ENCODE data around the gene JAK2. TPM values are rescaled to one million over a fixed set of nuclear protein-coding genes. Genes with fewer than 3 reads are reported as not detected.

Gene JAK2
- total RNA-seq, 1 donor from 2014 or later: 32.8 TPM

DNA sequence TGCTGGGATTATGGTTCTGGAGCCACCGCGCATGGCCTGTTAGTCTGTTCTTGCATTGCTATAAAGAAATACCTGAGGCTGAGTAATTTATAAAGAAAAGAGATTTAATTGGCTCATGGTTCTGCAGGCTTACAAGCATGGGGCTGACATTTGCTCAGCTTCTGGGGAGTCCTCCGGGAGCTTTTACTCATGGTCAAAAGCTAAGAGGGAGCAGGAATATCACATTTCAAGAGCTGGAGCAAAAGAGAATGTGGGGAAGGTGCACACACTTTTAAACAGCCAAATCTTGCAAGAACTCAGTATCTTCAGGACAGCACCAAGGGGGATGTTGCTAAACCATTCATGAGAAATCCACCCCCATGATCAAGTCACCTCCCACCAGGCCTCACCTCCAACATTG lies 12.1 kb downstream of the JAK2 start:
- ATAC-seq: no peak

DNA sequence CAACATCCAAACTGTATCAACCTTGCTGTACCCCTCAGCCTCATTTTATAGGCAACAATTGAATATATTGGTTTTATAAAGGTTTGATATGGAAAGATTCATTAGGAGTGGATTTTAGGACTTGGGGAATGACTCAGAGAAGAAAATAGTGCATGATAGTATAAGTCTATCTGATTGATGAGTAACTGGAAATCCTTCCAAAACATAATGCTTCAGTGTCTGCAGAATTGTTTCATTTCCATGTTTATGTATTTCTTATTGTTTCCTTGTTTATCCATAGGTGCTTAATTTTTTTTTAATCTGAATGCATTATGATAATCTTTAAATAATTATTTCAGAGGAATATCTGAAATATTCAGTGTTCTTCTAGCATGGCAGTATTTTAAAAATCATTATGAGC lies 12.6 kb downstream of the JAK2 start:
- Histone ChIP-seq H3K27me3 (ENCODE audit: low read depth) (no peaks in the 10 kb centered on the region), H3K27ac (no peak overlapping the region), H3K9me3 (peaks cover 6% of the 10 kb centered on the region), H3K4me1 (peaks cover 10% of the 10 kb centered on the region), H3K4me3 (no peak overlapping the region), H3K36me3 (peaks cover 10% of the 10 kb centered on the region)
- intact Hi-C loops (cut with DNase I): no loop called here
- DNase-seq: no peak
- TF ChIP-seq, protein P1, sequence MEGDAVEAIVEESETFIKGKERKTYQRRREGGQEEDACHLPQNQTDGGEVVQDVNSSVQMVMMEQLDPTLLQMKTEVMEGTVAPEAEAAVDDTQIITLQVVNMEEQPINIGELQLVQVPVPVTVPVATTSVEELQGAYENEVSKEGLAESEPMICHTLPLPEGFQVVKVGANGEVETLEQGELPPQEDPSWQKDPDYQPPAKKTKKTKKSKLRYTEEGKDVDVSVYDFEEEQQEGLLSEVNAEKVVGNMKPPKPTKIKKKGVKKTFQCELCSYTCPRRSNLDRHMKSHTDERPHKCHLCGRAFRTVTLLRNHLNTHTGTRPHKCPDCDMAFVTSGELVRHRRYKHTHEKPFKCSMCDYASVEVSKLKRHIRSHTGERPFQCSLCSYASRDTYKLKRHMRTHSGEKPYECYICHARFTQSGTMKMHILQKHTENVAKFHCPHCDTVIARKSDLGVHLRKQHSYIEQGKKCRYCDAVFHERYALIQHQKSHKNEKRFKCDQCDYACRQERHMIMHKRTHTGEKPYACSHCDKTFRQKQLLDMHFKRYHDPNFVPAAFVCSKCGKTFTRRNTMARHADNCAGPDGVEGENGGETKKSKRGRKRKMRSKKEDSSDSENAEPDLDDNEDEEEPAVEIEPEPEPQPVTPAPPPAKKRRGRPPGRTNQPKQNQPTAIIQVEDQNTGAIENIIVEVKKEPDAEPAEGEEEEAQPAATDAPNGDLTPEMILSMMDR (IDR thresholded peaks at IDR 0.05): no peak
- no peak for ATAC-seq

More for the DNA sequence above, 12.1 kb downstream of the JAK2 start:
- peaks cover 10% of the 10 kb centered on the region for H3K4me1 ChIP-seq
- DNase-seq: no peak
- no peak overlapping the region for H3K27ac ChIP-seq
- intact Hi-C loops (cut with DNase I): no loop called here
- TF ChIP-seq, protein P1 (IDR thresholded peaks at IDR 0.05): no peak
- peaks cover 14% of the 10 kb centered on the region for H3K36me3 ChIP-seq
- H3K4me3 ChIP-seq: no peak overlapping the region
- H3K27me3 ChIP-seq (ENCODE audit: low read depth): no peaks in the 10 kb centered on the region
- peaks cover 9% of the 10 kb centered on the region for H3K9me3 ChIP-seq

DNA sequence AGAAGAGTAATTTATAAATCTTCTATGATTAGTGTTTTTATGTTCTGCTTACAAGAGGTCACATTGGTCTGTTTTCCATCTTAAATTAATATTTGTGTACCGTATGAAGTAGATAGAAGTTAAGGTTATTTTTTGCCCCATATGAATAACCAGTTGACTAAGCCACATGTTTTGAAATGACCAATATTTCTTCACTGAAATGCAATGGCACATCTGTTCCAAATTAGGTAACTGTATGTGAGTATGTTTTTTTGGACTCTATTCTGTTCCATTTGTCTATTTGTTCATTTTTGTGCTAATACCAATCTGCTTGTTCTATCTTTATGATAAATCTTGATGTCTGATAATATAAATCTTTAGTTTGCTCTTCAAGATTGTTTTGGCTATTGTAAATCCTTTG lies 17.7 kb downstream of the JAK2 start:
- H3K9me3 ChIP-seq: peaks cover 8% of the 10 kb centered on the region
- TF ChIP-seq, protein P1 (IDR thresholded peaks at IDR 0.05): no peak
- no peak overlapping the region for H3K27ac ChIP-seq
- no peak for DNase-seq
- no peaks in the 10 kb centered on the region for H3K36me3 ChIP-seq
- no peaks in the 10 kb centered on the region for H3K4me1 ChIP-seq
- no peaks in the 10 kb centered on the region for H3K27me3 ChIP-seq (ENCODE audit: low read depth)
- no peak for ATAC-seq
- intact Hi-C loops (cut with DNase I): no loop called here
- H3K4me3 ChIP-seq: no peak overlapping the region

DNA sequence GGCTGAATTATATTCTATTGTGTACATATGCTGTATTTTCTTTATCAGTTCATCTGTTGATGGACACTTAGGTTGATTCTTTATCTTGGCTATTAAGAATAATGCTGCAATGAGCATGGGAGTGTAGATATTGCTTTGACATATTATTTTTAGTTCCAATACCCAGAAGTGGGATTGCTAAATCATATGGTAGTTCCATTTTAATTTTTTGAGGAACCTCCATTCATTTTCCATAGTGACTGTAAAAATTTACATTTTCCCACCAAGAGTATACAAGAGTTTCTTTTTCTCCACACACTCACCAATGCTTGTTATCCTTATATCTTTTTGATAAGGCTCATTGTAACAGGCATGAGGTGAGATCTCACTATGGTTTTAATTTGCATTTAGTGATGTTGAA lies 19.4 kb downstream of the JAK2 start:
- no peak overlapping the region for H3K27ac ChIP-seq
- no peak for DNase-seq
- no peaks in the 10 kb centered on the region for H3K4me1 ChIP-seq
- H3K9me3 ChIP-seq: peaks cover 8% of the 10 kb centered on the region
- no peak for ATAC-seq
- intact Hi-C loops (cut with DNase I): no loop called here
- TF ChIP-seq, protein P1 (IDR thresholded peaks at IDR 0.05): no peak
- H3K4me3 ChIP-seq: no peak overlapping the region
- H3K27me3 ChIP-seq (ENCODE audit: low read depth): no peaks in the 10 kb centered on the region
- H3K36me3 ChIP-seq: no peaks in the 10 kb centered on the region

DNA sequence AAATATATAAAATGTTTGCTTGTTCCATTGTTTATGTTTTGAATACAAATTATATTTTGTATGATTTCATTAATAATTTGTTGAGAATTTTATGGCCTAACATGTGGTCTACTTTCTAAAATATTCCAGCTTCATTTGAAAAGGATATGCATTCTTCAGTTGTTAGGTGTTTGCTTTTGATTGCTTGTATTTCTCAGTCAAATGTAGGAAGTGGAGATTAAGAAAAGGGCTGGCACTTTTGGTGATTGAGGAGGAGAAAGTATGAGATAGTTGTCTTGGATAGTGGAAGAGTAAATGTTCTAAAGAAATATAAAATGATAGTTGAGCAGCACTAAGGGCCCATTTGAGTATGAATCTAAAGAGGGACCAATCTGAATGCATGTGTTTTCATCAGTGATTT lies 23.1 kb downstream of the JAK2 start:
- no peak for ATAC-seq
- DNase-seq: no peak
- H3K4me1 ChIP-seq: peaks cover 13% of the 10 kb centered on the region
- peaks cover 6% of the 10 kb centered on the region for H3K9me3 ChIP-seq
- peaks cover 5% of the 10 kb centered on the region for H3K36me3 ChIP-seq
- no peaks in the 10 kb centered on the region for H3K27me3 ChIP-seq (ENCODE audit: low read depth)
- no peak overlapping the region for H3K27ac ChIP-seq
- intact Hi-C loops (cut with DNase I): no loop called here
- TF ChIP-seq, protein P1 (IDR thresholded peaks at IDR 0.05): no peak
- H3K4me3 ChIP-seq: no peak overlapping the region

DNA sequence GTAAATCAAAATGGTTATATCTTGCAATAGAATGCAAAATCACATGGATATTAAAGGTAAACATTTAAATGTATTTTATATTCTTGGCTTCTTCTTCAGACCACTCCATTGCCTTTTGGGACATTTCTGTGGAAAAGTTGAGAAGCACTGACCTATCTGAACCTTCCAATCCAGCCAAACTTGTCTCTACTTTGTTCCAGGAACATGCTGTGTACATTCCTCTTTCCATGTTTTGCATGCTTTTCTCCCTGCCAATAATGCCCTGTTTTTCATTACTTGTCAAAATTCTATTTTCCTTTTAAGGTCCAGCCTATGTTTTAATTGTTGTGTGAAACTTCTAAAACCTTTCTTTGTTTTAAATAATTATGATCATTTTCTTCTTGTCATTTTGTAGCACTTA lies 28.3 kb downstream of the JAK2 start:
- H3K9me3 ChIP-seq: peaks cover 3% of the 10 kb centered on the region
- no peak overlapping the region for H3K27ac ChIP-seq
- no peak overlapping the region for H3K4me3 ChIP-seq
- intact Hi-C loops (cut with DNase I): no loop called here
- peaks cover 5% of the 10 kb centered on the region for H3K36me3 ChIP-seq
- TF ChIP-seq, protein P1 (IDR thresholded peaks at IDR 0.05): no peak
- no peaks in the 10 kb centered on the region for H3K27me3 ChIP-seq (ENCODE audit: low read depth)
- ATAC-seq: no peak
- peaks cover 20% of the 10 kb centered on the region for H3K4me1 ChIP-seq
- DNase-seq: no peak

All from lower lobe of right lung (tissue), 2 donors.